ENCODE results near the gene PIK3R6. TPM values are rescaled to one million over a fixed set of nuclear protein-coding genes. Genes with fewer than 3 reads are reported as not detected.

PIK3R6 gene
- total RNA-seq, 1 experiment from 2014 or later: not detected

DNA sequence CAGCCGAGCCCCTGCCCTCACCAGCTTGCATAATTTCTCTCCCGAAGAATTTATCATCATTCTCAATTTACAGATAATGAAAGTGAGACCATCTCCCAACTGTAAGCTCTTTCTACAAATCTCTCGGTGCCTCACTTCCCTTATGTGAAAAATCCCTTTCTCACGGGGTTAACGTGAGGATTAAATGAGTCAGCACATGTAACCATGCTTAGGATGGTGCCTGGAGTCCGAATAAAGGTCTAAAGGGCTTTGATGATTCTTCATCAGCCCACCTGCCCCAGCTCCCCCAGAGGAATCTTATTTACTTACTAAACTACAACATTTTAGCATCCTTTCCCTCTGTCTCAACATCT, 24.8 kb upstream of the PIK3R6 start:
- no peak for TF ChIP-seq CTCF (conservative IDR thresholded peaks at IDR 0.05)
- Histone ChIP-seq H4K20me1 (ENCODE audit: control insufficient read depth, insufficient read depth, insufficient read length) (no peaks in the 10 kb centered on the region), H3K79me2 (ENCODE audit: insufficient read depth, low read length) (no peaks in the 10 kb centered on the region), H2BK15ac (ENCODE audit: low read depth, low read length) (no peak overlapping the region), H2AK5ac (ENCODE audit: insufficient read length, low read length) (no peak overlapping the region), H4K5ac (ENCODE audit: insufficient read length, low read depth, low read length) (no peak overlapping the region), H2AFZ (ENCODE audit: low read length) (no peak overlapping the region), H3K9ac (ENCODE audit: extremely low read depth, insufficient read length, low read length) (no peak overlapping the region), H4K91ac (ENCODE audit: insufficient read length, low read depth, low read length) (no peak overlapping the region), H3K27me3 (ENCODE audit: insufficient read depth, low read length) (no peaks in the 10 kb centered on the region), H2BK20ac (ENCODE audit: low read depth, low read length, poor library complexity, severe bottlenecking) (no peak overlapping the region), H3K56ac (ENCODE audit: insufficient read length, low read depth, low read length) (no peak overlapping the region), H2BK120ac (ENCODE audit: low read depth, low read length, poor library complexity, severe bottlenecking) (no peak overlapping the region), H4K8ac (replicated peaks; ENCODE audit: insufficient read length, low read depth, low read length) (no peak overlapping the region), H3K27ac (ENCODE audit: insufficient read length, low read depth, low read length) (no peak overlapping the region), H3K4me2 (ENCODE audit: insufficient read depth, insufficient read length, low read length) (no peak overlapping the region), H3K4me1 (ENCODE audit: insufficient read depth, low read length) (no peaks in the 10 kb centered on the region), H3K79me1 (ENCODE audit: insufficient read depth, low read depth, low read length, poor library complexity, severe bottlenecking) (no peaks in the 10 kb centered on the region), H3K9me3 (ENCODE audit: control insufficient read depth, low read depth, low read length) (no peaks in the 10 kb centered on the region), H3K4ac (ENCODE audit: low read depth, low read length) (no peak overlapping the region), H2BK12ac (ENCODE audit: insufficient read length, low read depth, low read length) (no peak overlapping the region), H2BK5ac (ENCODE audit: insufficient read length, low read length) (no peak overlapping the region), H3K23me2 (ENCODE audit: insufficient read length, low read depth, low read length, poor library complexity, severe bottlenecking) (peaks cover 4% of the 10 kb centered on the region), H3K14ac (ENCODE audit: insufficient read depth, low read length) (no peak overlapping the region), H3K18ac (ENCODE audit: insufficient read length, low read depth, low read length) (no peak overlapping the region), H3K23ac (ENCODE audit: insufficient read length, low read depth, low read length) (no peak overlapping the region), H3T11ph (ENCODE audit: low read length) (no peak overlapping the region)
- Mint-ChIP-seq H3K9me3 (no peaks in the 10 kb centered on the region), H3K36me3 (ENCODE audit: insufficient read depth in 1 of 3, low read depth in 3 of 3) (no peaks in the 10 kb centered on the region), H3K4me1 (peaks cover 21 to 35% of the 10 kb centered on the region in 2 experiments), H3K27ac (no peak overlapping the region; a peak in 1 of 7 replicates), H3K27me3 (ENCODE audit: low read depth) (peaks cover 7% of the 10 kb centered on the region), H3K4me3 (no peak overlapping the region)
- DNase-seq: no peak
- no CpG with 5 or more reads among the region's 6 CpGs for WGBS (ENCODE audit: extremely low coverage, insufficient read length, low lambda C conversion rate)
